NB4 (cell line): ENCODE measurements around the gene PLCH1.
A peak's percentile ranks its signal among the peaks of the same experiment; 100 is the strongest.

Experiments used
- DNase-seq: peaks from one replicate; pipeline ENCODE4 v3.0.0; 2010; ENCODE audit warnings: low read depth
- H3K4me3 ChIP-seq: one replicate; pipeline ENCODE4 v1.5.1; 2011; ENCODE audit warnings: mild to moderate bottlenecking, low read depth, low read length, moderate library complexity
- CTCF ChIP-seq: IDR thresholded peaks from one replicate; pipeline ENCODE4 v1.5.1; 2012; ENCODE audit warnings: low read depth, low read length
- MAX ChIP-seq: IDR thresholded peaks from 2 replicates; pipeline ENCODE4 v1.6.1; 2011; ENCODE audit warnings: low read depth, low read length
- MYC ChIP-seq: IDR thresholded peaks from 2 replicates; pipeline ENCODE4 v1.6.1; 2011; ENCODE audit warnings: low read depth, low read length
- POLR2A ChIP-seq: IDR thresholded peaks from 2 replicates; pipeline ENCODE4 v1.6.1; 2011; ENCODE audit warnings: mild to moderate bottlenecking; ENCODE audit not compliant: insufficient read length; ENCODE audit errors: extremely low read depth

Gene PLCH1

GRCh38 chr3:155747286-155747945, 2.5 kb upstream of the PLCH1 start:
- no peak for DNase-seq
- TF ChIP-seq MAX, result no peak
- TF ChIP-seq POLR2A, result no peak
- TF ChIP-seq CTCF, result no peak
- no peak for TF ChIP-seq MYC
- no peak overlapping the region for H3K4me3 ChIP-seq

- no peak for TF ChIP-seq MYC
- no peak for TF ChIP-seq CTCF
- TF ChIP-seq MAX, result no peak
- TF ChIP-seq POLR2A, result no peak
- no peak for DNase-seq
- H3K4me3 ChIP-seq, result no peak overlapping the region
These were observed 1.8 kb upstream of the PLCH1 start for GRCh38 chr3:155746703-155747102.

- TF ChIP-seq CTCF (no peak), MYC (no peak), MAX (no peak), POLR2A (no peak)
- DNase-seq, result peak; percentile 4
- no peak overlapping the region for H3K4me3 ChIP-seq
These were observed 1.1 kb upstream of the PLCH1 start for GRCh38 chr3:155745795-155746550.

GRCh38 chr3:155744010-155744625, 753 bp downstream of the PLCH1 start:
- H3K4me3 ChIP-seq, result peak overlapping the region; percentile 67
- no peak for TF ChIP-seq MAX
- TF ChIP-seq MYC, result no peak
- TF ChIP-seq POLR2A, result no peak
- no peak for TF ChIP-seq CTCF
- peak; percentile 50 for DNase-seq

GRCh38 chr3:155743606-155744005, 1.3 kb downstream of the PLCH1 start:
- TF ChIP-seq POLR2A, result no peak
- no peak for TF ChIP-seq CTCF
- no peak for TF ChIP-seq MYC
- TF ChIP-seq MAX, result no peak
- H3K4me3 ChIP-seq, result peak overlapping the region; percentile 67
- DNase-seq, result no peak
